ENCODE data around the gene DPP9.
A peak's percentile ranks its signal among the peaks of the same experiment; 100 is the strongest.
"Not testable (repeated sequence)": the region's sequence is repeated elsewhere in the genome, so short reads cannot be mapped to it uniquely, and the experiment has no call there.

The DPP9 gene

DNA sequence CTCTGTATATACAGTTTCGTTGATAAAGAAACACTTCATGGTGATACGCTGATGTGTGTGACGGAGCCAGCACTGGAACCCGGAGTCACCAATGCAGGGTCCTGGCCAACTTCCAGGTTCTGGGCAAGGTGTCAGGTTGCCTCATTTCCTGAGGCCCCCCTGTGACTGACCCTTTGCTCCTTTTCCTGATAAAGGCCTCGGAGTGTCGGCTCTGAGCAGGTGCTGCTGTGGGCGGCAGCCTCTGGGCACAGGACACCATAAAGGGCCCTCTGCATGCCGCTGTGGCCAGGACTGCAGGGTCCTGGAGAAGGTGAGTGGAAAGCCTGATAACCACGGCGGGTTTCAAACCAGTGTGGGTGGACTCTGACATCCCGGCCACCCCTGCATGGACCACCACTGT, 36.2 kb downstream of the DPP9 start:
- DNase-seq (ENCODE audit: low read depth), result no peak

- DNase-seq (ENCODE audit: low read depth), result no peak
Observed at GRCh38 chr19:4686700-4687099, 36.9 kb downstream of the DPP9 start.

DNA sequence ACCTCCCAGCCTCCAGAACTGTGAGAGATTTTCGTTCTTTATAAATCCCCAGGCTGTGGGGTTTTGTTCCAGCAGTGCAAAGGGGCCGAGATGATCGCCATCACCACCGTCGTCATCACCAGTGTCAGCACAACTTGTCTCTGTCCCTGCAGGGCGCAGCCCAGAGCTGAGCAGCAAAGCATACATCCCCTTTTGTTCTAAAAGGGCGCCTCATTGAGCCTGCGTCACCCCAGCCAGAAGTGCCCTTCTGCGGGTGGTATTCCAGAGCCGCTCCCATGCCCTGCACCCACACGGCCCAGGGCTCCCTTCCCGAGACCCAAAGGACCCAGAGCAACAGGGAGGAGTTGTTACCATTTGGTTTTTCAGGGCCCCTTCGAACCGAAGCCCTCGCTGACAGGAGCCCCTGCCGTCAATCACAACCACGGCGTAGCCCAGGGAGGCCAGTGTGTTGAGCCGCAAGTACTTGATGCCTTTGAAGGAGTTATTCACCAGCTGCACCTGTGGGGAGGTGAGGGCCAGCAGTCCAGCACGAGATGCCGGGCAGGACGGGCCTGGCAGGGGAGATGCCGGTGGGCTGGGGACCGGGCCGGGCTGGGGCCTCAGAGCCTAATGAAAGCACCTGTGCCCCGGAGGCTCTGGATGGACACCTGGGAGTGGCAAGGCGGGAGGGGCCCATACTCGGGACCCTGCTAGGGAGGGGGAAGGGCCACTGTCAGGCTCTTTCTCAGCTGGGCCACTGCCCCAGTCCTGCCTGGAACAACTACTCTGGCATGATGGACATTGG, 39.1 kb downstream of the DPP9 start:
- DNase-seq (ENCODE audit: low read depth), result no peak

GRCh38 chr19:4682417-4683200, 41.0 kb downstream of the DPP9 start:
- no peak for DNase-seq (ENCODE audit: low read depth)

GRCh38 chr19:4680021-4680420, 43.6 kb downstream of the DPP9 start:
- DNase-seq (ENCODE audit: low read depth), result not testable (repeated sequence)

DNA sequence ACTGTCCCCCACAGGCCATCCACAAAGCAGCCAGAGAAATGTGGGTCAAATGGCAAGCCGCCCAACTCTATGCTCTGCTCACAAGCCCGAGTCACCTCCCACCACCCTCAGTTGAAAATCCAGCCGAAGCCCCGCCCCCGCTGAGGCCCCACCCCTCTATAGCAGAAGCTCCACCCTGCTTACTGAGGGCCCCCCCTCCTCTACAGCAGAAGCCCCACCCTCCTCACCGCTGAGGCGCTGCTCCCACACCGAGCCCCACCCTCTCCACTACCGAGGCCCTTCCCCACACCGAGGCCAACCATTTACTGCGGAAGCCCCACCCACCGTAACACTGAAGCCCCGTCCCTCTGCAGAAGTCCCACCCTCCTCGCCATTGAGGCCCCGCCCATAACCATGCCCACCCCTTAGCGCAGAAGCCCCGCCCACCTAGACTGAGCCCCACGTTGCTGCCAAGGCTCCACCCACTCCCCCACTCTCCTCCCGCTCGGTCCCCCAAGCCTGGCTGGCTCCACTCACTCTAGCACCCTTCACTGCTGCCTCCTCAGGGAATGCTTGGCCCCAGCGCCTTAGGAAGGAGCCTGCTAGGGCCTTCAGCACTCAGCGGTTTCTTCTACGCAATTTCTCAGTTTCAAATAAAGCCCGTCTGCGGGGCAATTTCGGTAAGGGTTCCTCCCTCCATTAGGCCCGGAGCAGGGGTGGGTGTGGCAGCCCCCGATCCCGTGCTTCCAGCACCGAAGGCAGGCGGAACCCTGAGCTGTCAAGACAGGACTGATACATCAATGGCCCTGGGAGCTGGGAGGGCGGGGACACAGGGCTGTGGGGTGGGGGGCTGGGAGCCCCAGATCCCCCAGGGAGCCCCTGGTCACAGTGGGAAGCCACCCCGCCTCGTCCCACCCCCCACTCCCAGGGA, 44.5 kb downstream of the DPP9 start:
- DNase-seq (ENCODE audit: low read depth), result peak; percentile 71

GRCh38 chr19:4676955-4677731, 46.5 kb downstream of the DPP9 start:
- DNase-seq (ENCODE audit: low read depth), result peak; percentile 59

DNA sequence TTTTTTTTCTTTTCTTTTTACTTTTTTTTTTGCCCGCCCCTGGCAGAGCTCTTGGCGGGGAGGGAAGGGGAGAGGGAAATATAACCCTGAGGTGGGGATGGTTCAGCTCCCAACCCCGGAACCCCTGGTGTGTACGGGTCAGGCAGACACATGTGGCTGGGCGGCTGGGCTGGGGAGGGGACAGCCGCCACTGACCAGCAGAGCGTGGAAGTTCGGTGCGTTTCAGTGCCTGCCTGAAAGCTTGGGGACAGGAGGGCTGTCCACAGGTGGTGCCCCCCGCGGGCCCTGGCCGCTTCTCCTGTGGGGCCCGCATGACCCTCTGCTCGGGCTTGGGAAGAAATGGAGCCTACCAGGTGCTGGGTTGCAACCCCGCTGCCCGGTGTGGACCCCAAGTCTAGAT, 48.3 kb downstream of the DPP9 start:
- DNase-seq (ENCODE audit: low read depth), result no peak

DNA sequence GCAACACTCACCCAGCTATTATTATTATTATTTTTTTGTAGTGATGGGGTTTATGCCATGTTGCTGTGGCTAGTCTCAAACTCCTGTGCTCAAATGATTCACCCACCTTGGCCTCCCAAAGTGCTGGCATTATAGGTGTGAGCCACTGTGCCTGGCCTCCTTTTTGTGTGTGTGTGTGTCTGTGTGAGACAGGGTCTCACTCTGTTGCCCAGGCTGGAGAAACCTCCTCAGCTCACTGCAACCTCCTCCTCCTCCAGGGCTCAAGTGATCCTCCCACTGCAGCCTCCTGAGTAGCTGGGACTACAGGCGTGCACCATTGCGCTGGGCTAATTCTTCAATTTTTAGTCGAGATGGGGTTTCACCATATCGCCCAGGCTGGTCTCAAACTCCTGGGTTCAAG, 49.9 kb downstream of the DPP9 start:
- no peak for DNase-seq (ENCODE audit: low read depth)

DNA sequence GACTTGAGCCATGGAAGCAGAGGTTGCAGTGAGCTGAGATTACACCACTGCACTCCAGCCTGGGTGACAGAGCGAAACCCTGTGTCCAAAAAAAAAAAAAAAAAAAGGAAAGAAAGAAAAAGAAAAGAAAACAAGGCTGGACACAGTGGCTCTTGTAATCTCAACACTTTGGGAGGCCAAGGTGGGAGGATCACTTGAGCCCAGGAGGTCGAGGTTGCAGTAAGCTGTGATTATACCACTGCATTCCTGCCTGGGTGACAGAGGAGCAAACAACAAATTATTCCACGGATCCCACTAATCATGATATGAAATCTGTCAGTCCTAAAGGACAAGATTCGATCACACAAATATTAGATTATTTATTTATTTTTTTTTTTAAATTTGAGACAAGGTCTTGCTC, 50.4 kb downstream of the DPP9 start:
- no peak for DNase-seq (ENCODE audit: low read depth)

GRCh38 chr19:4671185-4671851, 52.3 kb downstream of the DPP9 start:
- no peak for DNase-seq (ENCODE audit: low read depth)

- peak; percentile 80 for DNase-seq (ENCODE audit: low read depth)
Observed at GRCh38 chr19:4669723-4670480, 53.7 kb downstream of the DPP9 start, which contains the start of gene MYDGF. Gene MYDGF, minus strand, starts transcription at chr19:4670342. Its CDS starts 8 bp downstream, at chr19:4670334.

- no peak for DNase-seq (ENCODE audit: low read depth)
Observed at GRCh38 chr19:4664642-4665041, 59.0 kb downstream of the DPP9 start.

- no peak for DNase-seq (ENCODE audit: low read depth)
Observed at GRCh38 chr19:4662812-4663211, 60.8 kb downstream of the DPP9 start.

- no peak for DNase-seq (ENCODE audit: low read depth)
Observed at GRCh38 chr19:4662020-4662695, 61.5 kb downstream of the DPP9 start.

DNA sequence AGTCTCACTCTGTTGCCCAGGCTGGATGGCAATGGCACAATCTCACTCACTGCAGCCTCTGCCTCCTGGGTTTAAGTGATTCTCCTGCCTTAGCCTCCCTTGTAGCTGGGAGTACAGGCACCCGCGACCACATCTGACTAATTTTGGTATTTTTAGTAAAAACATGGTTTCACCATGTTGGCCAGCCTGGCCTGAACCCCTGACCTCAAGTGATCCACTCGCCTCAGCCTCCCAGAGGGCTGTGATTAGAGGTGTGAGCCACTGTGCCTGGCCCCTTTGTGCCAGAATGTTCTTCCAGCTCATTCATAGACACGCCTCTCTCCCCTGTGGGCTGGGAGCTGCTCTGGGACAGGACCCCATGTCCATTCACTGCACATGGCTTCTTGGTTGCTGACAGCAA, 62.6 kb downstream of the DPP9 start:
- no peak for DNase-seq (ENCODE audit: low read depth)

DNA sequence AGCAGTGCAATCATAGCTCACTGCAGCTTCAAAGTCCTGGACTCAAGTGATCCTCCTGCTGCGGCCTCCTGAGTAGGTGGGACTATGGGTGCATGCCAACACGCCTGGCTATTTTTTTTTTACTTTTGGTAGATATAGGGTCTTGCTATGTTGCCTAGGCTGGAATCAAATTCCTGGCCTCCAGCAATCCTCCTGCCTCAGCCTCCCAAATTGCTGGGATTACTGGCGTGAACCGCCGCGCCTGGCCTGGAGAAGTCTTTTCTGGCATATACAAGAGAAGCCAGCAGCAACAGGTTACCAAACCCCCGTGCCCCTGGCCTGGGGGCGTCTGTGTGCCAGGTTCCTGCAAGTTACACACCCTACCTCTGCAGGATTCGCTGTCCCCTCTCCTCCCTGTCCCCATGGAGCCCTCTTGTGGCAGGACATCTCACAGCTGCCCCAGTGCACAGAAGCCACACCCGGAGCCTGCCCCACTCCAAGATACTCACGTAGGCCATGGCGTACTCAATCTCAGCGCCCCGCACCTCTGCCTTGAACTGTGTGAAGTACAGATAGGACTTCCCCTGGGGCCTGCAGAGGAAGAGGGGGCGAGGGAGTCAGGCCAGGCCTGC, 63.4 kb downstream of the DPP9 start:
- DNase-seq (ENCODE audit: low read depth), result no peak

- no peak for DNase-seq (ENCODE audit: low read depth)
Observed at GRCh38 chr19:4657835-4658234, 65.8 kb downstream of the DPP9 start.

- no peak for DNase-seq (ENCODE audit: low read depth)
Observed at GRCh38 chr19:4657262-4657661, 66.4 kb downstream of the DPP9 start.

Data from amniotic epithelial cell (primary cell).